ENCODE measurements around the gene KCNE1. TPM values are rescaled to one million over a fixed set of nuclear protein-coding genes. Genes with fewer than 3 reads are reported as not detected.
"Not testable (repeated sequence)": the region's sequence is repeated elsewhere in the genome, so short reads cannot be mapped to it uniquely, and the experiment has no call there.

KCNE1 gene
- total and polyA plus RNA-seq, 10 of the 15 experiments (the other 5 are each of a cell fraction or from before 2014, with no cell fraction given): 0.06 to 0.18 (median 0.09) TPM; not detected in 5

DNA sequence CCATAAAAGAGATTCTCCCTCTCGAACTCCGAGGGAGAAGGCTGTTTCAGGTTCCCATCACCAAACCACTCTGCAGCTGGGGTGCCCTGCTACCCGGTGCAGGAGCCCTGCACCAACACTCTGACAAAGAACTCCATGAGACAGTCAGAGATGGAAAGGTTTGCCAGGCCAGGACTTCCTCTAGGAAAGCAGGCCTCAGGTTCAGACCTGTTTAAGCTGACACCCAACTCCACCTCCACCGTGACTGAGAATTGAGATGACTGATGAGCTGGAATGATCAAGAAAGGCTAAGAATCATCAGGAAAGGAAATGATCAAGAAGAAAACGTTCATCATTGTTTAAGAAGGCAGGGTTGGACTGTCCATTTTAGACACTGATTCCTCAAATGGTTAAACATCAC is 46.2 kb upstream of the KCNE1 start (continued):
- no peak for TF ChIP-seq RELA (IDR thresholded peaks at IDR 0.05; ENCODE audit: borderline replicate concordance, partially characterized antibody)
- TF ChIP-seq NFYA (IDR thresholded peaks at IDR 0.05; ENCODE audit: borderline replicate concordance, low read depth, low read length): no peak
- TF ChIP-seq RAD21 (IDR thresholded peaks at IDR 0.05; ENCODE audit: insufficient read depth, low read depth, low read length): no peak
- no peak for TF ChIP-seq NRF1 (conservative IDR thresholded peaks at IDR 0.05; ENCODE audit: low read depth, low read length)

DNA sequence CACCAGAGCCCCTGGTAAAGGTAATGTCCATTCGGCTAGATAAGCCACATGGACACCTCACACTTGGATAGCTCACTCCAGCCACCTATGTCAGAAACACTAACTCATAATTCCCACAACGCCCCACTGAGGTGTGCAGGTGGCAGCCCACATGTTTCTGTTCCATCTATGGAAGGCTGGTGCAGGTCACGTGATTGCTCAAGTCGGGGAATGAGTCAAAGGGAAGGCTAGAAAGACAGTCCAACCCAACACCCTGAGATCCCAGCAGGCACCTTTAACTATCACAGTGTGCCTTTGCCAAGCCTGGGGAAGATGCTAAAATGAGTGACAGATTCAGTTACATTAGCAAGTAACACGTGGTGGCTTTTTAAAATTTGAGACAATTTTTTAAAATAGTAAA is 45.3 kb upstream of the KCNE1 start:
- Histone ChIP-seq H3K36me3 (ENCODE audit: control insufficient read depth in 2 of 2, insufficient read depth in 2 of 2, low read length in 1 of 2) (no peaks in the 10 kb centered on the region), H3K9me3 (replicated peaks; ENCODE audit: control insufficient read depth, insufficient read depth, low read length) (peaks cover 5% of the 10 kb centered on the region; the same call in 2 of the 3 replicates), H3K4me3 (no peak overlapping the region), H3K79me2 (ENCODE audit: control insufficient read depth, insufficient read depth, low read length) (no peaks in the 10 kb centered on the region), H3K9ac (ENCODE audit: control insufficient read depth, insufficient read depth, low read length) (no peak overlapping the region), H3K4me1 (ENCODE audit: control insufficient read depth, insufficient read depth, low read length) (no peaks in the 10 kb centered on the region; the same call in 1 of the 2 replicates), H4K20me1 (ENCODE audit: control insufficient read depth, insufficient read depth) (no peaks in the 10 kb centered on the region), H3K27ac (ENCODE audit: control insufficient read depth, insufficient read depth) (no peak overlapping the region), H3K27me3 (replicated peaks in 1 of 2; ENCODE audit: control insufficient read depth in 2 of 2, insufficient read depth in 2 of 2, low read length in 1 of 2) (no peaks in the 10 kb centered on the region), H2AFZ (ENCODE audit: control insufficient read depth, low read depth, low read length) (no peak overlapping the region), H3K4me2 (ENCODE audit: control insufficient read depth, insufficient read depth) (no peak overlapping the region)
- ChIA-PET CTCF (interaction anchor here (0.9 kb wide), 1 partner anchor 15 kb away, joined by 3 read pairs; no protein-coding TSS in a partner anchor), RAD21 (ENCODE audit: unreplicated experiment) (no interaction called here), SMC1A (ENCODE audit: uncharacterized antibody, unreplicated experiment) (interaction anchor here (1.3 kb wide), 1 partner anchor 25 kb away, joined by 3 read pairs; no protein-coding TSS in a partner anchor), POLR2A (no interaction called here)
- WGBS (ENCODE audit: insufficient coverage, insufficient replicate concordance, low lambda C conversion rate, missing lambda C conversion rate): 14% methylated on average over 5 of the region's 5 CpGs
- no peak for ATAC-seq
- no peak for DNase-seq (ENCODE audit: low read depth, low spot score)
- in situ Hi-C loops (cut with MboI) (no loop called here), intact Hi-C loops (cut with micrococcal nuclease; ENCODE audit: unreplicated experiment) (no loop called here)
- TF ChIP-seq, protein P1, sequence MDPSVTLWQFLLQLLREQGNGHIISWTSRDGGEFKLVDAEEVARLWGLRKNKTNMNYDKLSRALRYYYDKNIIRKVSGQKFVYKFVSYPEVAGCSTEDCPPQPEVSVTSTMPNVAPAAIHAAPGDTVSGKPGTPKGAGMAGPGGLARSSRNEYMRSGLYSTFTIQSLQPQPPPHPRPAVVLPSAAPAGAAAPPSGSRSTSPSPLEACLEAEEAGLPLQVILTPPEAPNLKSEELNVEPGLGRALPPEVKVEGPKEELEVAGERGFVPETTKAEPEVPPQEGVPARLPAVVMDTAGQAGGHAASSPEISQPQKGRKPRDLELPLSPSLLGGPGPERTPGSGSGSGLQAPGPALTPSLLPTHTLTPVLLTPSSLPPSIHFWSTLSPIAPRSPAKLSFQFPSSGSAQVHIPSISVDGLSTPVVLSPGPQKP (IDR thresholded peaks at IDR 0.05; ENCODE audit: low read depth, low read length): no peak
- TF ChIP-seq RAD51 (IDR thresholded peaks at IDR 0.05) (peak; percentile 81; the same call in 1 of the 2 replicates), IRF4 (IDR thresholded peaks at IDR 0.05; ENCODE audit: low read depth, low read length) (peak; percentile 49; the same call in 1 of the 2 replicates), DPF2 (IDR thresholded peaks at IDR 0.05) (no peak)
- TF ChIP-seq, protein P2, sequence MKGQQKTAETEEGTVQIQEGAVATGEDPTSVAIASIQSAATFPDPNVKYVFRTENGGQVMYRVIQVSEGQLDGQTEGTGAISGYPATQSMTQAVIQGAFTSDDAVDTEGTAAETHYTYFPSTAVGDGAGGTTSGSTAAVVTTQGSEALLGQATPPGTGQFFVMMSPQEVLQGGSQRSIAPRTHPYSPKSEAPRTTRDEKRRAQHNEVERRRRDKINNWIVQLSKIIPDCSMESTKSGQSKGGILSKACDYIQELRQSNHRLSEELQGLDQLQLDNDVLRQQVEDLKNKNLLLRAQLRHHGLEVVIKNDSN (IDR thresholded peaks at IDR 0.05; ENCODE audit: borderline replicate concordance, extremely low read length, insufficient read depth, low read depth, low read length): peak; percentile 69
- FAIRE-seq: peak; percentile 62
- BruUV-seq (replicated peaks): no TSS peak

DNA sequence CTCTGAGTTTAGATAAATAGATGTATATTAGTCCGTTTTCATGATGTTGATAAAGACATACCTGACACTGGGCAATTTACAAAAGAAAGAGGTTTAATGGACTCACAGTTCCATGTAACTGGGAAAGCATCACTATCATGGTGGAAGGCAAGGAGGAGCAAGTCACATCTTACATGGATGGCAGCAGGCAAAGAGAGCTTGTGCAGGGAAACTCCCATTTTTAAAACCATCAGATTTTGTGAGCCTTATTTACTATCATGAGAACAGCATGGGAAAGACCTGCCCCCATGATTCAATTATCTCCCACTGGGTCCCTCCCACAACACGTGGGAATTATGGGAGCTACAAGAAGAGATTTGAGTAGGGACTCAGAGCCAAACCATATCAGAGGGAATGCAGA is 42.7 kb upstream of the KCNE1 start:
- FAIRE-seq; H3K9ac ChIP-seq (ENCODE audit: control insufficient read depth, insufficient read depth, low read length); H3K4me1 ChIP-seq (ENCODE audit: control insufficient read depth, insufficient read depth, low read length); H3K79me2 ChIP-seq (ENCODE audit: control insufficient read depth, insufficient read depth, low read length); H3K4me2 ChIP-seq (ENCODE audit: control insufficient read depth, insufficient read depth); H3K4me3 ChIP-seq; H3K27ac ChIP-seq (ENCODE audit: control insufficient read depth, insufficient read depth); H2AFZ ChIP-seq (ENCODE audit: control insufficient read depth, low read depth, low read length); POLR2A ChIA-PET; RAD21 ChIA-PET (ENCODE audit: unreplicated experiment); intact Hi-C loops (cut with micrococcal nuclease; ENCODE audit: unreplicated experiment); H3K9me3 ChIP-seq (replicated peaks; ENCODE audit: control insufficient read depth, insufficient read depth, low read length); BruUV-seq (replicated peaks); in situ Hi-C loops (cut with MboI); DNase-seq (ENCODE audit: low read depth, low spot score); H4K20me1 ChIP-seq (ENCODE audit: control insufficient read depth, insufficient read depth); H3K36me3 ChIP-seq (ENCODE audit: control insufficient read depth in 2 of 2, insufficient read depth in 2 of 2, low read length in 1 of 2); ATAC-seq; H3K27me3 ChIP-seq (replicated peaks in 1 of 2; ENCODE audit: control insufficient read depth in 2 of 2, insufficient read depth in 2 of 2, low read length in 1 of 2): not testable (repeated sequence)
- ChIA-PET SMC1A (ENCODE audit: uncharacterized antibody, unreplicated experiment) (interaction anchor here (0.9 kb wide), 1 partner anchor 11 kb away, joined by 3 read pairs; no protein-coding TSS in a partner anchor), CTCF (interaction anchor here (0.9 kb wide), 1 partner anchor 168 kb away, joined by 3 read pairs; no protein-coding TSS in a partner anchor)
- WGBS (ENCODE audit: insufficient coverage, insufficient replicate concordance, low lambda C conversion rate, missing lambda C conversion rate): 48% methylated on average over 2 of the region's 2 CpGs

Data from GM12878 (cell line).